NCI-H2196 (cell line): Measurements from ENCODE around the gene AKIRIN1.
"Not testable (repeated sequence)": the region's sequence is repeated elsewhere in the genome, so short reads cannot be mapped to it uniquely, and the experiment has no call there.

ENCODE experiments used
- DNase-seq: peaks from one replicate; lab custom pipeline; 2025; ENCODE audit not compliant: unreplicated experiment; lab: John Stamatoyannopoulos, UW

Gene AKIRIN1

DNA sequence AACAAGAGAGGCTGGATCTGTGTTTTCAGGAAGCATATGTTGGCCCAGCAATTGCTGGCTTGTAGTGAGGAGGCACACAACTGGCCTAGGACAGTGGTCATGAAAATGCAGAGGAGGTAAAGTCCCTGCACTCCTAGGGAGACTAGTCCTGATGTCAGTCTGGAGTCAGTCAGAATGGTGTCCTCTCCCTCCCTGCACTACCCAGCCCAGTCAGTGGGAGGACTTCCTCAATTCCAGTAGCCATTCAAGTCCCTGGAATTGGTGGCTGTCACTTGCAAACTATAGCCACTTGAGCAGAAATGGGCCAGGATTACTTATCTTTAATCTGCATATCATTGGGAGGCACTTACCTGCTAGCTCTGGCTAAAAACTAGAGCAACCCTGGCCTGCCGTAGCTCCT, 53.7 kb downstream of the AKIRIN1 start:
- no peak for DNase-seq

- no peak for DNase-seq
These were observed 54.2 kb downstream of the AKIRIN1 start for GRCh38 chr1:39045231-39045630.

DNA sequence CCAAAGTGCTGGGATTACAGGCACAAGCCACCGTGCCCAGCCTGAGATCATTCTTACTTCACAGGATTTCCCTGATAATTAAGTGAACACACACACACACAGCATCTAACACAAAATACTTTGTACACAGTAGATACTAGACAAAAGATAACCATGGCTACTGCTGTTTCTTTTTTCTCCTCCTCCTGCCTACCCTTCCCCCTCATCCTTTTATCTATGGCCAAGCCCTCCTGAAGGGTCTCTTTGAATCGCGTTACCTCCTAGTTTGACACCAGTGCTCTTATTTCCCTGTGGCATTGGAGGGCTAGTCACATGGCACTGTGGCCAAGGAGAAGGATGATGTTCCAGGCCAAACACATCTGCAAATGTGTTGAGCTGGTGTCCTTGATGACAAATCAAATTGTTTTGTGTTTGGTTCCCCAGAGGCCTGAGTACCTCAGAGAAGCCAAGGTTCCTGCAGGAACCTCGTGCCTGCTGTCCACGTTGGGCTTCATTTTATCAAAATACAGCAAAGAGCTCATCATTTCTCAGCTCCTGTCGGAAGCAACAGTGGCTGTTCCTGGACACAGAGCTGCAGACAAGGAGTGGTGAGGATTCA, 55.6 kb downstream of the AKIRIN1 start:
- DNase-seq: no peak

- no peak for DNase-seq
These were observed 56.5 kb downstream of the AKIRIN1 start for GRCh38 chr1:39047374-39048229.

DNA sequence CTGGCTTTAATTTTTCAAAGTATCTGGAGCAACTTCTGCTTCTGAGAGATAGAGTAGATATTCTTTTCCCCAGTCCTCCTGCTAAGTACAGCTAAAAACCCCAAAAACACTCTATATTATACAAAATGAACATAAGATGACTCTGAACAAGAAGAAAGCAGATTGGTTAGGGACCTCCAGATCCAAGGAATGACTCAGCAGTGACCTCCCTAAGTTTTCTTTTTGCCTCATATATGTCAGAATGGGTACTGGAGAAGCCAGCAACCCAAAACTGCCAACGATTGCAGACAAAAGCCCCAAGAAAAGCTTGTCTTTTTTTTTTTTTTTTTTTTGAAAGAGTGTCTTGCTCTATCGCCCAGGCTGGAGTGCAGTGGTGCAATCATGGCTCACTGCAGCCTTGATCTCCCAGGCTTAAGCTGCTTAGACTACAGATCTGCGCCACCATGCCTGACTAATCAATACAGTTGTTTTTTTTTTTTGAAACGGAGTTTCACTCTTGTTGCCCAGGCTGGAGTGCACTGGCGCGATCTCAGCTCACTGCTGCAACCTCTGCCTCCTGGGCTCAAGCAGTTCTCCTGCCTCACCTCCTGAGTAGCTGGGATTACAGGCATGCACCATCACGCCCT, 57.8 kb downstream of the AKIRIN1 start:
- DNase-seq: no peak

- DNase-seq: no peak
These were observed 58.9 kb downstream of the AKIRIN1 start for GRCh38 chr1:39050001-39050400.

GRCh38 chr1:39051193-39051850, 60.2 kb downstream of the AKIRIN1 start:
- DNase-seq: not testable (repeated sequence)

DNA sequence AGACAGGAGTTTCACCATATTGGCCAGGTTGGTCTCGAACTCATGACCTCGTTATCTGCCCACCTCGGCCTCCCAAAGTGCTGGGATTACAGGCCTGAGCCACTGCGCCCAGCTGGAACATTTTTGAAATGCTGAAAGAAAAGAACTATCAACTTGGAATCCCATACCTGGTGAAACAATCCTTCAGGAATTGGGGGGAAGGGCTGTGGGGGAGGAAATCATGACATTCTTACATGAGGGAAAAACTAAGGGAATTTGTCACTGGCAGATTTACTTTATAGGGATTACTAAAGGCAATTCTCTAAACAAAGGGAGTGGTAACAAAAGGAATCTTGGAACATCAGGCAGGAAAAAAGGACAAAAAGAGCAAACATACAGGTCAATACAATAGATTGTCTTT, 60.9 kb downstream of the AKIRIN1 start:
- DNase-seq: no peak

GRCh38 chr1:39055213-39055710, 64.2 kb downstream of the AKIRIN1 start:
- not testable (repeated sequence) for DNase-seq
